ENCODE results near the gene GRIK3.
"Not testable (repeated sequence)": the region's sequence is repeated elsewhere in the genome, so short reads cannot be mapped to it uniquely, and the experiment has no call there.

Gene GRIK3

DNA sequence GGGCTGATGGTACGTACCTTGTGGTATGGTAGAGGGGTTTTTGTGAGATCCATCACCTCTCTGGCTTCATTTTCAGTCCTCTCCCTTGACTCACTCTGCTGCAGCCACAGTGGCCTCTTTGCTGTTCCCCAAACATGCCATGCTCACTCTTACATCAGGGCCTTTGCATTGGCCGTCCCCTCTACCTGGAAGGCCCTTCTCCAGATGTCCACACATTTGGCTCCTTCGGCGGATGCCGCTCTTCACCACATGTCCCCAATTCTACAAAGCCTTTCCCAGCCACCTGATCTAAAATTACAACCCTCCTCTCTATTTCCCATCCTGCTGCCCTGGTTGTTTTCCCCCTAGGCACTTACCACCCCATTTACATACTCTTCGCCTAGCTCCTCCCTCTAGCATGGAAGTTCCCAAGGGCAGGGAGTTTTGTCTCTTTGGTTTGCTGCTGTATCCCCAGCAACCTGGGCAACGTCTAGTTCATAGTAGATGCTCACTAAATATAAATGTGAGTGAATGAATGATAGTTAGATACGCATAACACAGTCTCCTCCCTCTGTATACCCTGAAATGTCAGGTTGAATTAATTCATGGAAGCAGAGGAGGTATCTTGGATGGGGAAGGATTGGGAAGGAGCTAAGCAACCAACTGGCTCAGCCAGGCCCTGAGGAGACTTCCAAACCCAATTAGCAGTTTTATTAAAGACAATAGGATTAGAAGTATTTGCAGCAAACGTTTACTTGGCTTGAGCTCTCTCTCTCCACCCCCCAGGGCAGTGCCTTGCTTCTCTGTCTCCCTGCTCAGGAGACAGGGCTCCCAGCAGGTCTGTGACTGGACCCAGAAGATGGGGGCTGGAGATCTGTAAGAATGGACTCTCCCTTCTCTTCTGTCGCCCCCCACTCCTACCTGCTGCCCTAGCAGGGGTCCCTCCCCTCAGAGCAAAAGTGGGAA, 264.2 kb downstream of the GRIK3 start:
- no peak for DNase-seq (ENCODE audit: low read depth in 1 of 2, low spot score in 1 of 2)

DNA sequence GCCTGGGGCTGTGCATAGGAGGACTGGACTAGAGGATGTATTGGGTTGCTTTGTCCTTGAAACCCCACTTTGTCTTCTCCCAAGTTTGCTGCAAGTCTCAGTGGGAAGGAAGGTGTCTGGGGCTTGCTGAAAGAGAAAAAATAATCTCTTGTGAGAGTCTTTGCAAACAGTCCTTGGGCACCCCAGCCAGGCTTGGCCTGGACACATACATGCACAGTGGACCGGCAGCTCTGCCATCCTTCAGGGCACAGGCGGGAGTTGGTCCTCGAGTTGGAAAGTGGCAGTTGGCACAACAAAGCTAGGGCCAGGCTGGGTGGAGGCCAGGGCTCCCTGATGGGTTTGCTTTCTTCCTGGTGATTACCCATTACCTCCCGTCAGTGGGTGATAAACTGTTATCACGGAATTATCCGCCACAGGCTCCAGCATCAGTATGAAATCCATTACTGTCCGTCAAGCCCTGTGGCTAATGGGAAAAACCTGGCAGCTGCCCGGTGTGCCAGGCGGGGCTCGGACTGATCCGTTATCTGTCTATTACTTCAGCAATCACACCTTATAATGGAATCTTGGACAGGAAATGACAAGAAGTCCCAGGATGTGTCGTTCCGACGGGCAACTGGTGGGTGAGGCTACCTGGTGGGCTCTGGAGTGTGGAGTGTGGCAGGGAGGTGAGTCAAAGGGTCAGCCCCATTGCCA, 265.7 kb downstream of the GRIK3 start:
- no peak for DNase-seq (ENCODE audit: low read depth in 1 of 2, low spot score in 1 of 2)

DNA sequence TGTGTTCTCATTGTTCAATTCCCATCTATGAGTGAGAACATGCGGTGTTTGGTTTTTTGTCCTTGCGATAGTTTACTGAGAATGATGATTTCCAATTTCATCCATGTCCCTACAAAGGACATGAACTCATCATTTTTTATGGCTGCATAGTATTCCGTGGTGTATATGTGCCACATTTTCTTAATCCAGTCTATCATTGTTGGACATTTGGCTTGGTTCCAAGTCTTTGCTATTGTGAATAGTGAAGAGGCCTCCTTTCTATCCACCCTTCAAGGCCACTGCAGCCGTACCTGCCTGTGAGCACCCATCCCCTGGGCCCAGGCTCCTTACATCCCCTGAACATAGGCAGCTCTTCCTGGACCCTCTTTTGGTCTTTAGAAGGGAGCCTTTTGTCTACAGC, 266.9 kb downstream of the GRIK3 start:
- DNase-seq (ENCODE audit: low read depth in 1 of 2, low spot score in 1 of 2): not testable (repeated sequence)

DNA sequence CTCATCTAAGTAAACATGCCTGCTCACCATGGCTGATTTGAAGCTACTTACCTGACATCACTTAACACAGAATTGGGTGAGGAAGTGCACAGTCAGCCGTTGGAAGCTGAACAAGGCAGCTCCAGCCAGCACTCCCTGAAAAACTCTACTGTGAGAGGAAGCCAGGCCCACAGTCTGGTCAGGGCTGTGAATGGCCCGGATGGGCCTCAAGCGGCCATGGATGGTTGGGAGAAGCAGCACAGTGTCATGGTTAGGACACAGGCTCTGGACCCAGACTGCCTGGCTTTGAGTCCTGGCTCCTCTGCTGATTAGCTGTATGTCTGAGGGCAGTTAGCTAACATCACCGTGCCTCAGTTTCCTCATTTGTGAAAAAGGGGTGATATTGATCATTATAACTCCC, 267.8 kb downstream of the GRIK3 start:
- no peak for DNase-seq (ENCODE audit: low read depth in 1 of 2, low spot score in 1 of 2)

DNA sequence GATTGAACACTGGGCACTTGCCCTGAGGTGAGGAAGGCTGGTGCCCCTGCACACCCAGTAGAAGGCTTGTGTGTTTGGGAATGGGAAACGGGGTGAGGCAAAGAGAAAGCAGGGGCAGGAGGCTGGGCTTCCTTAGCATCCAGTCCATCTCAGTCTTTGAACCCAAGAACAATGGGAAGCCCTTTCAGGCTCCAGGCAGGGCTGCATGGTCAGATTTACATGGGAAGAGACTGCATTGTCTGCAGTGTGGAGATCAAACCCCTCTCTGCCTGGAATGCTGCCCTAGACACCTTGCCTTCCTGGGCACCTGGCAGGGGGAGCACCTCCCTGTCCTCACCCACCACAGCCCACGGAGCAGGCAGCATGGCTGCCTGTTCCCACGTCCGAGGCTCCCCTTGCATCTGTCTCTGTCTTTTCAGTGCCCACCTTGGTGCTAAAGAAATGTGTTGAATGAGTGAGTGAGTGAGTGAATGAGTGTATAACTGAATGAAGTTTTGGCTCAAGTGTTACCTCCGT, 268.5 kb downstream of the GRIK3 start:
- no peak for DNase-seq (ENCODE audit: low read depth in 1 of 2, low spot score in 1 of 2)

DNA sequence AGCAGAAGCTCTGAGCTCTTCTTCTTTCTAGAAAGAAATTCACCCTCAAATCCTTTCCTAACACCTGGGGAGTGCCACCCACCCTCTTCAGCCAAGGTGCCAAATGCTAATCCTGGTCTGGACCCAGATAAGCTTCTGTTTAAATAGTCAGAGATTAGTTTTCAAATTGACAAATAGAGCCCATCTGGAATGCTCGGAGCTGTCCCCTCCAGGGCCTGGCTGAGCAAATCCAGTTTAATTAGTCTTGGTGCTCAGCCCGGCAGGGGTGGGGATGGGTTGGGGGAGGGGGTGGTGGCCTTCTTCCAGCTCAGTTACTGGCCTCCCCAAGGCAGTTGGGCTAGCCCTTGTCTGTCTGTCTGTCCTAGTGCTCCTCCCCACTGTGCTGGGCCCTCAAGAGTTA, 269.5 kb downstream of the GRIK3 start:
- DNase-seq (ENCODE audit: low read depth in 1 of 2, low spot score in 1 of 2): no peak

DNA sequence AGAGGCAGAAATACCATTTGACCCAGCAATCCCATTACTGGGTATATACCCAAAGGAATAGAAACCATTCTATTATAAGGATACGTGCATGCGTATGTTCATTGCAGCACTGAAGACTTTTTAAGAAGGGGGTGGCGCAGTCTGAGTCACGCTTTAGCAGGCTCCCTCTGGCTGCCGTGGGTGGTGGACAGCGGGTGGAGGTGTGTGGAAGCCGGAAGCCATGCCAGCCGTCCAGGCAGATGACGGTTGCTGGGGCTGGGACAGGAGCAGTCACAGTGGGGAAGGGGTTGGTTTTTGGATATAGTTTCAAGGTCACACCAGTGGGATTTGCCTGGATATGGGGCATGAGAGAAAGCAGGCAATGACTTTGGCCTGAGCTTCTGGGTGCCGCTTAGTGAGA, 270.5 kb downstream of the GRIK3 start:
- DNase-seq (ENCODE audit: low read depth in 1 of 2, low spot score in 1 of 2): no peak

DNA sequence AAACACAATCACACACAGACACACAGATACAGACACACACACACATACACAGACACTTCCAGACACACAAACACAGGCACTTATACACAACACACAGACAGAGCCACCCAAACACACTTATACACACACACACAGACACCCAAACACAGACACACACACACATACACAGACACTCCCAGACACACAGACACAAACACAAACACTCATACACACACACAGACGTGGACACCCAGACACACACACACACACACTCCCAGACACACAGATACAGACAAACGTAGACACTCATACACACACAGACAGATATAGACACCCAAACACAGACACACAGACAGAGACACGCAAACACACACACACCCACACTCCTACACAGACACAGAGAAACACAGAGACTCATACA, 272.1 kb downstream of the GRIK3 start:
- DNase-seq (ENCODE audit: low read depth in 1 of 2, low spot score in 1 of 2): no peak

DNA sequence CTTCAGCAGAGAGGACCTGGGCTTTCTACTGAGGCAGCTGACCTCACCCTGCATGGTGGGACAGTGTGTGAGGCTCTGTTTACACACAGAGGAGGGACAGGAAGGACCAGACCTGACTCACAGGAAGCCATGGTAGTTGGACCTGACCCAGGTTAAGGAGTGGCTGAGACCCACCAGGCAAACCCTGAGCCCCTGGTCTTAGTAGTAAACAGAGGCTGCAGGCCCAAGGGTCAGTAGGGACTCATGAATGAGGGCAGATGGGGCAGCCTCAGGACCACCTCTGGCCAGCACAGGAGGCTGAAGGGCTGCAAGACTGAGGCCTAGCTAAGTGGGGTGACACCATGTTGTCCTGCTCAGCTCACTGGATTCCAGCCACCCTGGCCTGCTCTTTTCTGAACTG, 273.2 kb downstream of the GRIK3 start:
- no peak for DNase-seq (ENCODE audit: low read depth in 1 of 2, low spot score in 1 of 2)

DNA sequence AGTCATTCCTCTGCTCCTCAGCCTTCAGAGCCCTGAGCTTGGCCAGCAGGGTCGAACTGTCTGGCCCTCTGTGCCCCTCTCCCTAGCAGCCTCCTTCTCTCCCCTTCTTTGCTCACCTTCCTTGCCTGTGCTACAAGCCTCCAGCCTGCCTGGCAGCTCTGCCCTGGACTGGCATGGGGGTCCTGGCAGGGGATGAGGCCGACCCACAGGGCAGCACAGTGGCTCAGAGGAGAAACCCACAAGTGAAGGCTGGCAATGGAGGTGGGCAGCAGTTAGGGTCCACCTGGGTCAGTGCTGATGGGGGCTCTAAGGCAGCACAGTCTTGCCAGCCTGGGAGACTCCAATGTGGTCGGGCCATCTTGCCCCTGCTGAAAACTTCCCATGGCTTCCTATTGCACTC, 274.2 kb downstream of the GRIK3 start:
- DNase-seq (ENCODE audit: low read depth in 1 of 2, low spot score in 1 of 2): no peak

DNA sequence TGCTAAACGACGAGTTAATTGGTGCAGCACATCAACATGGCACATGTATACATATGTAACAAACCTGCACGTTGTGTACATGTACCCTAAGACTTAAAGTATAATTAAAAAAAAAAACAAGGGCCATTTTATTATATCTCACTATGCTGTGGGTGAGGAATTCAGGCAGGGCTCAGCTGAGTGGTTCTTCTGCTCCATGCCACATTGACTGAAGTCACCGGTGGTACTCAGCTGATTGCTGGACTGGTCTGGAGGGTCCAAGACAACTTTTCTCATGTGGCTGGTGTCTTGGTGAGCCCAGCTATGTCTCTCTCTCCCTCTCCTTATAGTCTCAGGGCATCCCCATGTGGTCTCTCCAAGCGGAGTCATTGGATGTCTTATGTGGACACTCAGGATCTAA, 275.0 kb downstream of the GRIK3 start:
- no peak for DNase-seq (ENCODE audit: low read depth in 1 of 2, low spot score in 1 of 2)

DNA sequence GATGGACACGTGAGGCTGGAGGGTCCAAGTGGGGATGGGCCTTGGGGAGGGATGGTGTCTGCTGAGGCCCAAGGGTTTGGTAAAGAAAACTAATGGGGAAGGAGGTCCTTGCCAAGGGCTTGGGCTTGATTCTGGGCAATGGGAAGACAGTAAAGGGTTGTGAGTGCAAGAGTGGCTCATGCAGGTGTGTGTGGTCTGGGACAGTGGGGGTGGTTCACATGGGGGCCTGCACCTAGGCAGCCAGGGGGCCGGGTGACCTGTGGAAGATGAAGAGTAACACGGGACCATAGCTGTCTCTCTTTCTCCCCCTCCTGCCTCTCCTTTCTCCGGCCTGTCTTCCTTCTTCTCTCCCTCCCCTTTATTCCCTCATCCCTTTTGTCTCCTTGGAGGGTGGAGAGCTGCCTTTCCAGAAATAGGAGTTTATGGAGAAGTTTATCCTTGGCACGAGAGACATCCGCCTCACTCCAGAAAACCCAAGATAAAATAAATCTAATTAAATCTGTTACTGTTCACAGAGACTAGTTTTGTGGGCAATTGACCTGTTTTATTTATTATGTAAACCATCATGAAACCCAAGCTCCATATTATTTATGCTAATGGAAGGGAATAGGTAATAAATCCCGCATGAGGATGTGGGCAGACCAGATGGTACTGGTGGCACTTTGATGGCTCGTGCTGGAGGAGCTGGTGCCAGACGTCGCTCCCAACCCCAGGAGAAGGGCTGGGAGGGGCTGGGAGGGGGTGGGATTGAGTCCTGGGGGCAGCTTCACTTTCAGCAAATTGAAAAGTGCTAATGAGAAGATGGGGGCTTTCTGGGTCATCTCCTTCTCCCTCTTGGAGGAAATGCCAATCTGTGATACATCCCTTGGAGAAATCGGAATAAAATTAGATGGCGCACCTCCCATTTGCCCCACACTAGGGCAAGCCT, 278.7 kb downstream of the GRIK3 start:
- DNase-seq (ENCODE audit: low read depth in 1 of 2, low spot score in 1 of 2): no peak

DNA sequence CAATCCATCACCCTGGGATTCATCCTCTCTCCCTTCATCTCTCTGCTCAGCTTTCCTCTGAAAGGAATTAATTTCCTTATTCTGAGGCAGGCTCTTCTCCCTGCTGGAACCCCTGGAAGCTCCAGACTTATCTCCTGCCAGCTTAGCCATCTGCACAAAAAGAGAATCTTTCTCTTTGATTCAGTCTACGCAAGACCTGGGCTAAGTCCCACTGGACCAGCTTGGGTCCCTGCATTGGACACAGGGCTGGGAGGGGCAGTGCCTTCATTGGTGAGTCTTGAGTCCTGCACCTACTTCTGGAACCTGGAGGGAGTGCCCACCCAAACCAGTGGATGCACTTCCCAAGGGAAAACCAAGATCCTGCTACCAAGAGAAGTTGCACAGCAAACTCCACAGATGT, 279.9 kb downstream of the GRIK3 start:
- DNase-seq (ENCODE audit: low read depth in 1 of 2, low spot score in 1 of 2): no peak

DNA sequence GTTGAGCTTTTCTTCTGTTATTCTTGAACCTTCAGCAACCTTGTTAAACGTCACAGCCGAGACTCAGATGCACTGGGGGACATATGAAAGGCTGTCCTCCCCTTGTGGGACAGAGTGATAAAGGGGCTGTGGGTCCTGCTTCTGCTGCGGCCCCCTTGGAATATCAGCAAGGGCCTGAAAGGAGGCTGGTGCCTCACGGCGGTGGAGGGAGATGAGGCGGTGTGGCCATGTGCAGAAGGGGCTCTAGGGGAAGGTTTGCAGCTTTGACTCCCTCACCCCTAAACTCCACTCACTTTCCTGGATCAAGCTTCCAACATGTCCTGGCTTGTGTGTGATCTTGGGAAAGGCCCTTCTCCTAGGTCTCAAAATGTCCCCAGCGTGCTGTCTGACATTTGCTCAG, 280.9 kb downstream of the GRIK3 start:
- no peak for DNase-seq (ENCODE audit: low read depth in 1 of 2, low spot score in 1 of 2)

DNA sequence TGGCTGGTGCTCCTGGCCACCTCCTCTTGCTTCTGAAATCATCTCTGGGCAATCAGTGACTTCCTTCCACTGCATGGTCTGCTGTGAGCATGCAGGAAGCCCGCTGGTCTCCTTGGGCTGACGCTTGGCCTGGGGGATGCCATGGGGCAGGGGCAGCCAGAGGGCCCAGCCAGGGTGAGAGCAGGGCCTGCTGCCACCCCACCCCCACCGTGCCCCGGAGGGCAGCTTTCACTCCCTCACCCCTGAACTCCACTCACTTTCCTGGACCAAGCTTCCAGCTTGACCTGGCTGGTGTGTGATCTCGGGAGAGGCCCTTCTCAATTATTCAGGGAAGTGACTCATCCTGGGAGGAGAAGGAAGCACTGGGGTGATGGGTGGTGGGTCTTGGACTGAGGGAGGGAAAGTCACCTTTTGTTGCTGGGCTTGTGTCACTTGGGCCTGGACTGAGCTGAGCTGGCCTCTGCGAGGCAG, 281.4 kb downstream of the GRIK3 start:
- no peak for DNase-seq (ENCODE audit: low read depth in 1 of 2, low spot score in 1 of 2)

DNA sequence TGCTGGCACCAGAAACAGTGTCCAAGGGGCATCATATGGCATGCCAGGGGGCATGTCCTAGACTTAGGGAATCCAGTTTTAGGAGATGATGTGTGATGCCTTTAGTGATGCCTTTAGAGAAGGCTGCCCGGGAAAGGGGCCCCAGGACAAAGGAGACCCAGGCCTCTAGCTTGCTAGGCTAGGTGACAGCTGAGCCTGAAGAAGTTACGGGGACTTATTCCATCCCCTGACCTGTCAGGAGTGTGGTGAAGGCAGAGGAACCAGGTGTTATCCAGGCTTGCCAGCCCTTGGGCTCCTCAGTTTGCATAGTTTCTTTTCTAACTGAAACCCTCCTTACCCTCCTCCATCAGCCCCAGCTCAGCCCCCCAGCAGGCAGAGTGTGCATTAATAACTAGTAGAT, 281.9 kb downstream of the GRIK3 start:
- no peak for DNase-seq (ENCODE audit: low read depth in 1 of 2, low spot score in 1 of 2)

DNA sequence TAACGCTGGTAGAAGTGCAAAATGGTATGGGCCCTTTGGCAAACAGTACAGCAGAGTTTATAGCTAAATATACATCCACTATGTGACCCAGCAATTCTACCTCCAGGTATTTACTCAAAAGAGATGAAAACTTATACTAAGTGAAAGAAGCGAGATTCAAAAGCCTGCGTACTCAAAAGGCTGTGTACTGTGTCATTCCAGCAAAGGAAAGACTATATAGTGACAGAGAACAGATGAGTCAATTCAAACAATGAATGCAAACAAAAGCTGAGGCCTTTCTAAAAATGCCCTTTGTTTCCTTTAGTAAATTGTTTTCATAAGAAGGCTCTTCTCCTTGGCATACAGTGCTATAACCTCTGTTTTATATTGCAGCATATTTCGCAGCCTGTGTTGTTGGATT, 282.8 kb downstream of the GRIK3 start:
- DNase-seq (ENCODE audit: low read depth in 1 of 2, low spot score in 1 of 2): no peak

DNA sequence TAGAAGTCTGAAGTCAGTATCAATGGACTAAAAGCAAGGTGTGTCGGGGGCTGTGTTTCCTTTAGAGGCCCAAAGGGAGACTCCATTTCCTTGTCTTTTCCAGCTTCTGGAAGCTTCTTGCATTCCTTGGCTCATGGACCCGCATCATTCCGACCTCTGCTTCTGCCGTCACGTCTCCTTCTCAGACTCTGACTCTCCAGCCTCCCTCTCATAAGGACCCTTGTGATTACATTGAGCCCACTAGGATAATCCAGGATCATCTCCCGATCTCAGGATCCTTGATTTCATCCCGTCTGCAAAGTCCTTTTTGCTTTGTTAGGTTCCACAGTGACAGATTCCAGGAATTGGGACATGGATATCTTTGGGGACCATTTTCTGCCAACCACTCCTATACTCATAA, 285.8 kb downstream of the GRIK3 start:
- no peak for DNase-seq (ENCODE audit: low read depth in 1 of 2, low spot score in 1 of 2)
